Measurements from ENCODE around the gene PLCL1. TPM values are rescaled to one million over a fixed set of nuclear protein-coding genes. Genes with fewer than 3 reads are reported as not detected.

The PLCL1 gene
- polyA plus RNA-seq, 1 donor from 2014 or later = 0.23 TPM

GRCh38 chr2:198052741-198053140 lies 248.3 kb downstream of the PLCL1 start:
- Mint-ChIP-seq H3K36me3 (no peaks in the 10 kb centered on the region), H3K4me3 (no peak overlapping the region), H3K27me3 (no peaks in the 10 kb centered on the region), H3K9me3 (peaks cover 0 to 2% (median 0%) of the 10 kb centered on the region in 3 donors), H3K27ac (no peak overlapping the region), H3K4me1 (no peaks in the 10 kb centered on the region)

DNA sequence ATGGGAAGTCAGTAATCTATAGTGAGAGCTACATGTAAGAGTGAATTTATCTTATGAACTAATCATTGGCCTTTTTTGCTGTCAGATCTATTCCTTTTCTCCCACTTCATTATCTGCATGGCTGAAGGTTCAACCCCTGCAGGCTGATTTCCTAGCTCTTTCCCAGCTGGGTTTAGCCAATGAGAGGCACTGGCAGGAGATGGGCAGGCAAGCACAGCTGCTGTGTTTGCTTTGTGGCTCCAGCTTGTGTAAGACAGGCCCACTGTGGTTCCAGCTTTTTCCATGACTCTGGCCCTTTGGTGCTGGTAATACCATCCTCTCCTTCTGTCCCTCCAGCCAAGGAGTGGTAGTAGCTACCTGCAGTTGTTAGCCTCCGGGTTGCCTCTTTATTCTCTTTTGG lies 248.8 kb downstream of the PLCL1 start:
- Mint-ChIP-seq H3K4me1 (no peaks in the 10 kb centered on the region), H3K27ac (no peak overlapping the region), H3K27me3 (no peaks in the 10 kb centered on the region), H3K36me3 (no peaks in the 10 kb centered on the region), H3K4me3 (no peak overlapping the region), H3K9me3 (peaks cover 0 to 2% (median 0%) of the 10 kb centered on the region in 3 donors)

DNA sequence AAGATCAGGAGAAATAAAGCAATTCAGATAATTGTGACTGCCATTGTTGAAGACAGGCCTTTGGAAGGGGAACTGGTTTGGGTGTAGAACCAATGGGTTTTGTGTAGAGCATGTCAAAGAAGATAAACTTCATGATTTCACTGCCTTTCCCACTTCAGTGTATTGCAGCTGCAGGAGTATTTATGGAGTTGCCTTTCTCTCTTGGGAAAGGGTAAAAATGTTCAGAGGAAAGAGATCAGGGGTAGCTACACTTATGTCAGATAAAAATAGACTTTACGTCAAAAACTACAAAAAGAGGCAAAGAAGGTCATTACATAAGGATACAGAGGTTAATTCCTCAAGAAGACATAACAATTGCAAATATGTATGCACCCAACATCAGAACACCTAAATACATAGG lies 249.4 kb downstream of the PLCL1 start:
- Mint-ChIP-seq H3K36me3 (no peaks in the 10 kb centered on the region), H3K4me3 (no peak overlapping the region), H3K27me3 (no peaks in the 10 kb centered on the region), H3K27ac (no peak overlapping the region), H3K9me3 (peaks cover 0 to 2% (median 0%) of the 10 kb centered on the region in 3 donors), H3K4me1 (no peaks in the 10 kb centered on the region)

DNA sequence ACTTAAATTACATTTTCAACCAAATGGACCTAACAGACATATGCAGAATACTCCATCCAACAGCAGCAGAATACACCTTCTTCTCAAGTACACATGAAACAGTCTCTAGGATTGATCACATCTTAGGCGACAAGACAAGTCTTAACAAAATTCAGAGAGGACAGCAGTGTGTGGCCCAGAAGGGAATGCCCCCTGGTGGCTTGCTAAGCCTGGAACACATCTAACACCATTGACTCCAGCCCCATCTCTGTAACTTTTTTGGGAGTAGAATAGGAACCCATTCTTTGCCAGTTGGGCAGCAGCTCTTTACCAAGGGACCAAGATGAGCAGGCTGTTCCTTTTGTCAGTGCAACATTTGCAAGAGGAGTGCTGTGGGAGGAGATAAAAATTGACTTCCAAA lies 249.9 kb downstream of the PLCL1 start:
- Mint-ChIP-seq H3K27ac (no peak overlapping the region), H3K27me3 (no peaks in the 10 kb centered on the region), H3K9me3 (peaks cover 0 to 2% (median 0%) of the 10 kb centered on the region in 3 donors), H3K4me3 (no peak overlapping the region), H3K4me1 (no peaks in the 10 kb centered on the region), H3K36me3 (no peaks in the 10 kb centered on the region)

DNA sequence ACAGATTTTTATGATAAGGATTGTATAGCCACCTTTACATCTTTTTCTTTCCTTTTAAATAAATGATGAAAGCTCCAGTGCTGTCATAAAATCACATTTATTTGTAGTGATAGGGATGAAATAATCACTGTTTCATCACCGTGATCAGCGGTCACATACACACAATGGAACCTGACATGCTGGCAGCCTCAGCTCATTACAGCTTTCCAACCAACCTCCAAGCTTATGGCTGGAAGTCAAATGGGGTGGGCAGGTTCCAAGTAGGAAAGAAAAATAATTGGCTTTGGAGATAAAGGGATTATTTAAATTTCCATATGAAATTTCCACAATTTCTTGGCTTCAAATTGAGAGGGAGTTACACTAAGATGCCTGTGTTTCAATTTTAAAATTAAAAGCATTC lies 251.3 kb downstream of the PLCL1 start:
- Mint-ChIP-seq H3K4me1 (no peaks in the 10 kb centered on the region), H3K9me3 (peaks cover 0 to 2% (median 0%) of the 10 kb centered on the region in 3 donors), H3K36me3 (no peaks in the 10 kb centered on the region), H3K4me3 (no peak overlapping the region), H3K27ac (no peak overlapping the region), H3K27me3 (no peaks in the 10 kb centered on the region)

GRCh38 chr2:198056836-198057235 lies 252.4 kb downstream of the PLCL1 start:
- Mint-ChIP-seq H3K9me3 (no peaks in the 10 kb centered on the region), H3K27ac (no peak overlapping the region), H3K36me3 (no peaks in the 10 kb centered on the region), H3K4me1 (no peaks in the 10 kb centered on the region), H3K27me3 (no peaks in the 10 kb centered on the region), H3K4me3 (no peak overlapping the region)

DNA sequence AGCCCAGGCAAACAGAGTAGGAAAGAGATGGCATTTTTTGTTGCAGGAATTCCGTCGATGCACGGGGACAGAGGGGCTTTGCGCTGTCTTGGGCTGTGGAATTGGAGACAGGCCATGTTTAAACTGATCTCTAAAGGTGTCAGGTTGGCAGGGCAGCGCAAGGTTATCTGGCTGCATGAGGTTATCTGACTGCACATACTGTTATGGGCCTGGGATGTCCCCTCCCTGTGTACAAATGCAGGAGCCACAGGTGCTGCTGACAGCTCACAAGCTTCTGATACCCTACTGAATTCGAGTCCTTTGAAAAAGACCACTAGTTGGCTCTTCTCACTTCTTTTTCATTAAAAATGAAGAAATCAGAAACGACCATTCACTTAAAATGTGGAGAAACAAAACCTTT lies 255.4 kb downstream of the PLCL1 start:
- no peaks in the 10 kb centered on the region for H3K9me3 Mint-ChIP-seq
- no peaks in the 10 kb centered on the region for H3K4me1 Mint-ChIP-seq

DNA sequence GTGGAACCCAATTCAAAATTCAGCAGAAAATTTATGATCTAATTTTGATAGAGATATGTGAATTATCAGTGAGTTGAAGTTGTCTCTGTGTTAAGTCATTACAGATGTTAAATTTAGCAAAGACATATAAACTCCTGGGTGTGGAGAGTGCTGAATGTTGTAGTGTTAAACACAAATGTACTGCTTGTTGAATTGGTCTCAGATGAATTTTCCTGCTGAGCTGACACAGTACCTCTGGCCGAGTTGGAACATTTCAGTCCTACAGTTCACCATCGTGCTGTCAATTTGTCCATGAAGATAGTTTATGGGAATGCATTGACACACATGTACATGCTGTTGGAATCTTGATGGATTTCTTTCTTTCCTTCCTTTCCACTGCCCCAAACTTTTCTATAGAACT lies 255.9 kb downstream of the PLCL1 start:
- no peaks in the 10 kb centered on the region for H3K9me3 Mint-ChIP-seq
- no peaks in the 10 kb centered on the region for H3K4me1 Mint-ChIP-seq
- H3K36me3 Mint-ChIP-seq = no peaks in the 10 kb centered on the region
- H3K27me3 Mint-ChIP-seq = peaks cover 1% of the 10 kb centered on the region
- no peak overlapping the region for H3K27ac Mint-ChIP-seq
- no peak overlapping the region for H3K4me3 Mint-ChIP-seq

More for the DNA sequence above, 255.4 kb downstream of the PLCL1 start:
- H3K4me3 Mint-ChIP-seq = no peak overlapping the region
- peaks cover 1% of the 10 kb centered on the region for H3K27me3 Mint-ChIP-seq
- no peak overlapping the region for H3K27ac Mint-ChIP-seq
- H3K36me3 Mint-ChIP-seq = no peaks in the 10 kb centered on the region

DNA sequence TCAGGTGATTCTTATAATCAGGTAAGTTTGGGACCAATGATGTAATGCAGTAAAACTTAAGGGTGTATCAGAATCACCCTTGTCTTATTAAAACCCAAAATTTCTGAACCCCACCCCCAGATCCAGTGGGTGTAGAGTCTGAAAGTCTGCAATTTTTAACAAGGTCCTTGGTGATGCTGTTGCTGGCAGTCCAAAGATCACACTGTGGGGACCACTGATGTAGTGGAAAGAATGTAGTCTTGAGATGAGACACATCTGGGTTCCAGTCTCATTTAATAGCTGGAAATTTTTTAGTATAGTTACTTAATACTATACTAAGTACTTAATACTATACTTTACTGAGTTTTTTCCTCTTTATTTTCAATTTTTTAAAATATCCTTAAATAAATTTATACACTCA lies 258.4 kb downstream of the PLCL1 start:
- no peaks in the 10 kb centered on the region for H3K4me1 Mint-ChIP-seq
- no peaks in the 10 kb centered on the region for H3K9me3 Mint-ChIP-seq
- no peaks in the 10 kb centered on the region for H3K36me3 Mint-ChIP-seq
- H3K4me3 Mint-ChIP-seq = no peak overlapping the region
- no peak overlapping the region for H3K27ac Mint-ChIP-seq
- H3K27me3 Mint-ChIP-seq = peaks cover 1% of the 10 kb centered on the region

- no peak overlapping the region for H3K27ac Mint-ChIP-seq
- no peaks in the 10 kb centered on the region for H3K36me3 Mint-ChIP-seq
- no peaks in the 10 kb centered on the region for H3K4me1 Mint-ChIP-seq
- peaks cover 1% of the 10 kb centered on the region for H3K27me3 Mint-ChIP-seq
- H3K9me3 Mint-ChIP-seq = no peaks in the 10 kb centered on the region
- H3K4me3 Mint-ChIP-seq = no peak overlapping the region
These were observed 258.8 kb downstream of the PLCL1 start for GRCh38 chr2:198063242-198063641.

DNA sequence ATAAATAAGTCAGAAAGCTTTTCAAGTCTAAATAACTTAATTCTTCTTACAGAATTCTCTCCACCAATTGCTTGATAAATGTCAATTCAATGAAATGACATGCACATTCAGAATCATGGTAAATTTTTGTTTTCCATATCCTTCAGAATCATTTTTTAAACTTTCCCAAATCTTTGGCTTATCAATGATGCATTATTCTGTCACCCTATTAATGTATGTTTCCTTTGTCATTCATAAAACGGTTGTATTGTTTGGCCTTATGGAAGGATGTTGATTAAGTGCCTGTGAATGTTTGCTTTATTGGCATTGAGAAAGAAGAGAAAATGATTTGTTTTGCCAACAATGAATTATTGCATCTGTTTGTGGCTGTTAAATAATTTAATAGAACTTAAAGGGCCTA lies 260.9 kb downstream of the PLCL1 start:
- no peak overlapping the region for H3K4me3 Mint-ChIP-seq
- no peaks in the 10 kb centered on the region for H3K36me3 Mint-ChIP-seq
- H3K27me3 Mint-ChIP-seq = peaks cover 1% of the 10 kb centered on the region
- no peaks in the 10 kb centered on the region for H3K4me1 Mint-ChIP-seq
- no peaks in the 10 kb centered on the region for H3K9me3 Mint-ChIP-seq
- no peak overlapping the region for H3K27ac Mint-ChIP-seq

- H3K27me3 Mint-ChIP-seq = peaks cover 1% of the 10 kb centered on the region
- no peaks in the 10 kb centered on the region for H3K36me3 Mint-ChIP-seq
- H3K27ac Mint-ChIP-seq = no peak overlapping the region
- no peak overlapping the region for H3K4me3 Mint-ChIP-seq
- H3K4me1 Mint-ChIP-seq = no peaks in the 10 kb centered on the region
- no peaks in the 10 kb centered on the region for H3K9me3 Mint-ChIP-seq
These were observed 262.2 kb downstream of the PLCL1 start for GRCh38 chr2:198066597-198066996.

DNA sequence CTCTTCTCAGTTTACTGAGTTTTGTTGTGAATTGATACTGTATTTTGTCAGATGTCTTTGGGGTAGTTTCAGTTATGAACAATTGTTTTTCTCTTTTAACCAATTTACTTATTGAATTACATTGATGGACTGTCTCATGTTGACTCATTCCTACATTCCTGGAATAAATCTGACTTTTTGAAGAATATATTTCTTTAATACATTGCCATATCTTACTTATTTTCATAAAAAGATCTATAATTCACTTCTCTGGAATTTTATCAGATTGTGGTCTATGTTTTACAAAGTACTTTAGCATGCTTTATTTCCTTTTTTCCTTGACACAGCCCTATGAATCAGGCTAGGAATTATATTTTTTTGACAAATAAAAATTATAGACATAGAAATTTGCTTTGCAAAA lies 268.3 kb downstream of the PLCL1 start:
- no peak overlapping the region for H3K27ac Mint-ChIP-seq
- no peaks in the 10 kb centered on the region for H3K36me3 Mint-ChIP-seq
- no peaks in the 10 kb centered on the region for H3K27me3 Mint-ChIP-seq
- no peak overlapping the region for H3K4me3 Mint-ChIP-seq
- no peaks in the 10 kb centered on the region for H3K9me3 Mint-ChIP-seq
- no peaks in the 10 kb centered on the region for H3K4me1 Mint-ChIP-seq

DNA sequence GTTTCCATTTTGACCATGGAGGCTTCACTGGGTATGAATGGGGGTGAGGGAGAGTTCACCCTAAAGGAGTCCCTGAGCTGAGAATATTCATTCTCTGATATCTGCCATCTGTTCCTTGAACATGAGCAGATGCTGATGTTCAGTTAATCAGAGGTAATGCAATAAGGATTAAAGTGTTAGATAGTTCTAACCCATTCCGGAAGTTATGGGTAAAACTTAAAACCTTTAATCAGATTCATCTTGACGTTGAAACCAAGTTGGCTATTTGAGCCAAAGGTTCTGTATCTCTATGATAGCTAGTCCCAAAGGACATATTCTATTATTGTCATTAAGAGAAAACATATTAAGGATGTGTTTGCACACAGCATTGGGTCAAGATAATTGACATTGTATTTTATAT lies 268.9 kb downstream of the PLCL1 start:
- Mint-ChIP-seq H3K4me3 (no peak overlapping the region), H3K27me3 (no peaks in the 10 kb centered on the region), H3K4me1 (no peaks in the 10 kb centered on the region), H3K27ac (no peak overlapping the region), H3K36me3 (no peaks in the 10 kb centered on the region), H3K9me3 (no peaks in the 10 kb centered on the region)

GRCh38 chr2:198077477-198077876 lies 273.1 kb downstream of the PLCL1 start:
- H3K4me3 Mint-ChIP-seq = no peak overlapping the region
- H3K36me3 Mint-ChIP-seq = no peaks in the 10 kb centered on the region
- H3K4me1 Mint-ChIP-seq = no peaks in the 10 kb centered on the region
- peaks cover 0 to 2% (median 0%) of the 10 kb centered on the region in 3 donors for H3K9me3 Mint-ChIP-seq
- H3K27ac Mint-ChIP-seq = peak overlapping the region in 1 of 3 donors; percentile 63
- H3K27me3 Mint-ChIP-seq = peaks cover 3% of the 10 kb centered on the region

GRCh38 chr2:198080879-198081765 lies 276.7 kb downstream of the PLCL1 start:
- Mint-ChIP-seq H3K27ac (no peak overlapping the region), H3K27me3 (peaks cover 5% of the 10 kb centered on the region), H3K4me1 (no peaks in the 10 kb centered on the region), H3K36me3 (no peaks in the 10 kb centered on the region), H3K9me3 (peaks cover 0 to 2% (median 0%) of the 10 kb centered on the region in 3 donors), H3K4me3 (no peak overlapping the region)
